IPS-NIHi11 (cell line): Measurements from ENCODE around the gene LMO2.
"Not testable (repeated sequence)": the region's sequence is repeated elsewhere in the genome, so short reads cannot be mapped to it uniquely, and the experiment has no call there.

Experiments
- DNase-seq: peaks from one replicate; pipeline ENCODE4 v3.0.0; 2012; ENCODE audit warnings: mixed read lengths, low spot score

The LMO2 gene

DNA sequence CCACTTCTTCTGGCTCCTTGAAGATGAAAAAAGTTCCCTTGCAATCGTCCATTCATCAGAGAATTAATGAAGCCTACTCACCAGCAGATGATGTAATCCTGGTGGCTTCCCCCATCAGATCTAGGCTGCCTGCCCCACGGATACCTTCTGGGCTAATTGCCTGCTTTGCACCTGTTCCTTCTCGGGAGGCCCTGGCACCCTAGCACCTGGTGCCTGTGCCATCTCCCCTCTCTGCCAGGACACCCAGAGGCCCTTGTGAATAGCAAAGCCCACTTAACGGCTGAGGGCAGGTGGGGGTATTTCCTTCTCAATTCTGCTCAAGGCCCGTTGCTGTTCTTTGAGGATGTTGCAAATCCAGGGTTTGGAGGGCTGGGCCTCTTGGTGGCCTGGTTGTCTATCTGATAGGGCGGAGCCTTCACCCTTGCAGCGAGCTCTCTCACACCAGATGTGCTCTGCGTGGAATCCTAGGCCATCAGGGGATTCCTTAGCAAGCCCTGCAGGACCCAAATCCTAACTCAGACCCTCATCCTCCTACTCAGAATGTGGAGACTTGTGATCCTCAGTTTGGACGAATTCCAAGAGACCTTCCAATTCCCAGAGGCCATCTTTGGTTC, at the start of gene LMO2:
Gene LMO2 (minus strand): TSS at position 363 of the 614 bp plus-strand sequence. CDS start 22,360 bp downstream, outside the sequence.
- DNase-seq, result no peak

DNA sequence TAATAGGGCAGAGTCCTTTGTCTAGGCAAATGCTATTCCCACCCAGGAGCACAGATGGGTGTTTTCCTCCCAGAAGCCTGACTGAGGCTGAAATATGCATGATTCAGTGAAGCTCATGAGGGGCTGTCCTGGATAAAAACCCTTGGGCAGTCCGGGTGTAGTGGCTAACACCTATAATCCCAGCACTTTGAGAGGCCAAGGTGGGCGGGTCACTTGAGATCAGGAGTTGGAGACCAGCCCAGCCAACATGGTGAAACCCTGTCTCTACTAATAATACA, 48.6 kb upstream of the LMO2 start:
- no peak for DNase-seq

DNA sequence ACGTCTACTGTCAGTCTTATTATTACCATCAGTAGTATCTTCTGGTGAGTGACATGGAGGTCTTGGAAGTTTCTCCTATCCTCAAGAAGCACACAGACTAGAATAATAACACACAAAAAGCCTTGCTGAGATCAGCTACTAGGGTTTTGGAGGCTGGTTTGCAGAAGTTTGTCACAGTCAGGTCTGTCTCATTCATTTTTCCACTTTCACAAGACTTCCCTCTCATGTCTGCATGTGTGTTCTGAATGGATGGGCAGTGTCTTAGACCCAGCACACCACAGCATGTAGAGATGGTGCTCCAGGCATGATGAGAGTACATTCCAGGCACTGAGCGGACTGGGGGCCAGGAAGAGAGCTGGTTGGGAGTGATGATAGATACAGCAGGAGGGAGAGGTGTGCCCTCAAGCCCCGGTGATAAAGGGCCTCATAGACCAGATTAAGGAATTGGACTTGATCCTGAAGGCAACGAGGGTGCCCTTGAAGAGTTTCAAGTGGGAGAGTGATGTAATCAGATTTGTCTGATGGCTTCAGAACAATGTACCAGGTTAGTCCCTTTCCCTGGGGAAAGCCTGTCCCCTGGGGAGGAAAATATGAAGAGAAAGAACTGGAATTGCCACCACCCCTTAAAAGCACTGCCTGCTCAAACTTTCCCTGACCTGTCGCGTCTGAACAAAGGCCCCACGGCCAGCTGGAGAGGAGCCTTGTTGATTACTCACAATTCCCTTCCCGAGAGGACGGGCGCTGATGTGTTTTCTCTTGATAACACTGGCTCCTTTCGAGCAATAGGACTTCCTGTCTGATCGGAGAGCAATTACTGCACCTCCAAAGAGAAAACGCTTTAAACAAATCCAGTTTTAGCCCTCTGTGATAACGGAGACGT, 45.1 kb upstream of the LMO2 start:
- DNase-seq, result no peak

- DNase-seq, result no peak
Observed at GRCh38 chr11:33935461-33936456, 43.9 kb upstream of the LMO2 start.

DNA sequence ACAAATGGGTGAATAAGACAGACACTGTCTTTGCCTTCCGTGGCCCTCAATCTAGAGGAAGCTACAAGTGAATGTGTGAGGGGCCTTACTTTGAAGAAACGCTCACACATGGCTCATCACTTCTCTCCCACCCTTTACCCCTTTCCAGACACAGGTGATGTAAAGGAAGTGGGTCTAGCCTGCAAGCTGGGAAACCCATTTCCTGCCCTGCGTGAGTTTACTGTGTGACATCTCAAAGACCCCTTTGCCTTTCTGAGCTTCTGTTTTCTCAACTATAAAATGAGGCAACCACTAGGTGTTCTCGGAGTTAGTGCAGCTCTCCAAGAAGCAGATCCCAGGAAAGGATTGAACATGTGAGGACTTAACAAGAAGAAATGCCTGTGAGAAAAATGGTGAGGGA, 43.1 kb upstream of the LMO2 start:
- DNase-seq, result no peak

DNA sequence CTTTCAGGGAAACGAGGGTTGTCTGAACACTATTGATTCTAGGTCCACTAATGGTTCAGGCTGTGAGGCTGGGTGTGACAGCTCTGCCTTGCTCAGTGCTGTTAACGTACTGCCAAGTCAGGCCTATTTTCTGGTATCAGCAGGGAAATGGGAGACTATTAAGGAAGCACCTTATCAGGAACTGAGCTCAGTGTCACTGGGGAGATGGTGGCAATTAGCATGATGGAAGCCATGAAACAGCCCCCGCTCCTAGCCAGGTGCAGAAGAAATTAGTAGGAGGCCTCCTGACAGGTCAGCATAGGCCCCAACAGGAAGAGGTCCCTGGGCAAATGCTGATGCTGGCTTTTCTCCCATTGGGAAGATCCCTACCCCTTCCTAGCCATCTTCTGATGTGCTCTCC, 42.6 kb upstream of the LMO2 start:
- no peak for DNase-seq

DNA sequence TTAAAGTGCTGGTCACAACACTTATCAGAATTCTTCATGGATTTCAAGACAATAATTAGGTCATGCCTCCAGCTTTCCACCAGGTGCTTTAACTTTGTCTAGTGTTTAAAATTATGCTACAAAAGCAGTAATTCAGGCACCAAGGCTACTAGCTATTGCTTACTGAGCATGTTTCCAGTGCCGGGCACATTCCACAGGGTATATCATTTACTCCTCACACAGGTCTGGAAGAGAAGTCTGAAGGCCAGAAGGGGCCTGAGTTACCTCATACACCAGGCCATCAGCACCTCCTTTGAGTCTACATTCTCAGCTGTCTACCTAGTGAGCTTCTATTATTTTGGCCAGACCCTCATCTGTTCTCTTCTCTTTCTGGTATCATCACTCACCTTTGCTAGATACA, 41.7 kb upstream of the LMO2 start:
- DNase-seq, result no peak

GRCh38 chr11:33932721-33933120, 40.8 kb upstream of the LMO2 start:
- DNase-seq, result no peak

GRCh38 chr11:33931739-33932366, 40.0 kb upstream of the LMO2 start:
- DNase-seq, result not testable (repeated sequence)

GRCh38 chr11:33931067-33931466, 39.2 kb upstream of the LMO2 start:
- no peak for DNase-seq

GRCh38 chr11:33930317-33931021, 38.6 kb upstream of the LMO2 start:
- no peak for DNase-seq

GRCh38 chr11:33928564-33928963, 36.7 kb upstream of the LMO2 start:
- DNase-seq, result no peak

DNA sequence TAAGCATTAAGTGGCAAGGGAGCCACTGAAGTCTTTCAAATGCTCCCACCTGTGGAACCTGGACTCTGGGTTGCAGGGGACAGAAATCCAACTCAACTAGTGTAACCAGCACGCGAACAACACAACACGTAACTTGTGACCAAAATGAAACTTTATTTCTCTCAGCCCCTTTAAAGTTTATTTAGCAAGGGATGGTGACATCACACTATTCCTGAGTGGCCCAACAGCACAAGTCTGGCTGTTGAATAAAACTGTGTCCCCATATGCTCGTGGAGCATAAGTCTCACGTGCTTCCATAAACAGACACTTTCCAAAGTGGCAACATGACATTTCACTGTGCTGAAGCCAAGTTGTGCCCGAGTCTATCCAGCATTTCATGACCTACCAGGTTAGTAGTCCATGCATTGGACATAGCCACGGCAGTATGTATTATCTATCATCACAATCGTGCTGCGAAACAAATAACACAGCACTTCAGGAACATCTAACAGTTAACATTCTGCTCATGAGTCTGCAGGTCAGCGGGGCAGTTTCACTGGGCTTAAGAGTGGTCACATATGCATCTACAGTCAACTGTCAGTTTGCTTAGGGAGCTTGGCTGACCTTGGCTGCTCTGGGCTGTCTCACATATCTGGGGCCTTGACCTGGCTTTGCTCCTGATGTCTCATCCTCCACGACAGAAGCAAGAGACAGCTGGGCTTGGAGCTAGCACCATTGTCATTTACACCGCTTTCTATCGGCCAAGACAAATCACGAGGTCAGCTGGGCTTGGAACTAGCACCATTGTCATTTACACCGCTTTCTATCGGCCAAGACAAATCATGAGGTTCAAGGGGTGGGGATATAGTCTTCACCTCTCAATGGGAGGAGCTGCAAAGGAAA, 35.0 kb upstream of the LMO2 start:
- no peak for DNase-seq

DNA sequence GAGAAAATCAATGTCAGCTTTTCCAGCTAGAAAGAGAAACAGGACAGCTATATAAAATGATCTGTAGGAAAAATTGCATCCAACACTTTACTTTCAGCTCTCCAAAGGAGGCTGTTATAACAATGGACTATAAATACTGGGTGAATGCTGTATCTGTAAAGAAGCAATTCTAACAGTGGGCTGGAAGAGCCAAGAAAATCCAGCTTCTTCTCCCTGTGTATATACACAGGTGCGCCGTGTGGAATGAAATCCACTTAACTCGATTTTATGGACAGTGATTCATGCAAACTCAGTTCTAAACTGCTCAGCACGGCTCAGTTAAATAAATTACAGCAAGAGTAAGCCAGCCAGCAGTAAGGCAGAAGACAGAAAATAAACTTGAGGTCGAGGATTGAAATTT, 32.5 kb upstream of the LMO2 start:
- no peak for DNase-seq

DNA sequence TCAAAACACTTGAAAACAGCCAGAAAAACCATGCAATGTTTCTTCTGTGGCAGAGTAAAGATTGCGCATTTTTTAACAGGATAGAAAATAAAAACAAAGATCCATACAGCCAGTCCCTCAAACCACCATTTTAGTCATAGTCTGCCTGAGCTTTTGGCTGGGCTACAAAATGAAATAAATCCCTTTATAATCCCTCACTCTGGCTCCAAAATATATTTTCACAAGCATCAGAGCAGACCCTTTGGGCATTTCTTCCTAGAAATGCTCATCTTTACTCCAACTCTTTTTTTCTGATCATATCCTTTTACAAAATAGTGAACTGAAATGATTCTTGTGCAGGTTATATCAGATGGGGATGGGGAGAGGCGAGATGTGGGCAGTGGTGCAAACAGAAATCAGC, 31.8 kb upstream of the LMO2 start:
- DNase-seq, result no peak

DNA sequence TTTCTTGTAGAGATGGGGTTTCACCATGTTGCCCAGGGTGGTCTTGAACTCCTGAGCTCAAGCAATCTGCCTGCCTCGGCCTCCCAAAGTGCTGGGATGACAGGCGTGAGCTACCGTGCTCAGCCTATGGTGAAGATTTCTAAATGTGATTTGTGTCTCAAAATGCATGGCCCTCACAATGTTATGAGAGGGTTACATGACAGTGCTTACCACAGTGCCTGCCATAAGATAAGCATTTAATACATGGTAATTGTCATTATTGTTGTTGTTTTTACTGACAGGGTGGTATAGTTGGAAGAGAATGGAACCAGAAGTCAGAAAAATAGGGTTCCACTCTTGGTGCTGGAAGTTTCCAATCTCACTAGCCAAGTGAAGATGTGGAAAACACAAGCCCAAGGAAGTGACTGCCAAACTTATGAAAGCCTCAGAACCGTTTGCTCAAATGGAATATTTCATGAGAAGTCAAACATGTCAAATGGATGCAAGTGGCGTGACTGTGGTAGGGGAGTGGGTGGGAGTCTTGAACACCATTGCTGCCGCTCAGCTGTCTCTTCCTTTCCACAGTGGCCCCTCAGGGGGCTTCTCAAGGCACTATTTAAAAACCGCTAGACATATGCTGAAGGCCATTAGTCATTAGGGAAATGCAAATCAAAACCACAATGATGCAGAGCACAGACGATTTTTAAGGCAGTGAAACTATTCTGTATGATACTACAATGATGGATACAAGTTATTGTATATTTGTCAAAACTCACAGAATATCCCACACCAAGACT, 29.1 kb upstream of the LMO2 start:
- no peak for DNase-seq

GRCh38 chr11:33919645-33920044, 27.8 kb upstream of the LMO2 start:
- DNase-seq, result no peak

GRCh38 chr11:33917402-33917801, 25.5 kb upstream of the LMO2 start:
- not testable (repeated sequence) for DNase-seq

- no peak for DNase-seq
Observed at GRCh38 chr11:33916736-33917135, 24.9 kb upstream of the LMO2 start.

- no peak for DNase-seq
Observed at GRCh38 chr11:33915526-33915925, 23.6 kb upstream of the LMO2 start.
